GM21786 (cell line): ENCODE results near the gene SGF29.
"Not testable (repeated sequence)": the region's sequence is repeated elsewhere in the genome, so short reads cannot be mapped to it uniquely, and the experiment has no call there.

Source experiments
- ATAC-seq: cut with Tn5 transposase; IDR thresholded peaks from one replicate; pipeline ENCODE4 v1.9.1; 2021; ENCODE audit not compliant: unreplicated experiment

The SGF29 gene

GRCh38 chr16:28592979-28593553, 39.3 kb downstream of the SGF29 start:
- ATAC-seq = no peak

GRCh38 chr16:28595451-28595850, 41.7 kb downstream of the SGF29 start:
- not testable (repeated sequence) for ATAC-seq

GRCh38 chr16:28596115-28596630, 42.5 kb downstream of the SGF29 start:
- no peak for ATAC-seq

GRCh38 chr16:28596840-28597691, 43.3 kb downstream of the SGF29 start, which contains the start of gene SULT1A2:
TSS of gene SULT1A2 (minus strand) at chr16:28597050. CDS start at chr16:28595930, 1,120 bp downstream.
- no peak for ATAC-seq

GRCh38 chr16:28597692-28598261, 44.1 kb downstream of the SGF29 start:
- ATAC-seq = no peak

- ATAC-seq = peak; percentile 57
Observed at GRCh38 chr16:28599377-28600285, 45.9 kb downstream of the SGF29 start.

- not testable (repeated sequence) for ATAC-seq
Observed at GRCh38 chr16:28600965-28601364, 47.2 kb downstream of the SGF29 start.

GRCh38 chr16:28601589-28601988, 47.9 kb downstream of the SGF29 start:
- not testable (repeated sequence) for ATAC-seq

GRCh38 chr16:28602062-28602461, 48.3 kb downstream of the SGF29 start:
- not testable (repeated sequence) for ATAC-seq

- ATAC-seq = no peak
Observed at GRCh38 chr16:28602529-28602928, 48.8 kb downstream of the SGF29 start.

- ATAC-seq = no peak
Observed at GRCh38 chr16:28603381-28604185, 49.9 kb downstream of the SGF29 start.

- ATAC-seq = no peak
Observed at GRCh38 chr16:28604186-28604565, 50.5 kb downstream of the SGF29 start.

- no peak for ATAC-seq
Observed at GRCh38 chr16:28606291-28607115, 52.8 kb downstream of the SGF29 start.

GRCh38 chr16:28607116-28607623, 53.5 kb downstream of the SGF29 start:
- no peak for ATAC-seq

- ATAC-seq = not testable (repeated sequence)
Observed at GRCh38 chr16:28607681-28608495, 54.2 kb downstream of the SGF29 start.

GRCh38 chr16:28608496-28608808, 54.7 kb downstream of the SGF29 start:
- not testable (repeated sequence) for ATAC-seq

GRCh38 chr16:28608867-28609596, 55.3 kb downstream of the SGF29 start:
- ATAC-seq = not testable (repeated sequence)
